CD4-positive, alpha-beta T cell (primary cell): ENCODE measurements around the gene MAP3K5. TPM values are rescaled to one million over a fixed set of nuclear protein-coding genes. Genes with fewer than 3 reads are reported as not detected.

Experiments
- ATAC-seq: fragments of 200-7000 bp; cut with Tn5 transposase; one replicate; pipeline ENCODE4 v1.10.0; 2022; ENCODE audit warnings: mild to moderate bottlenecking; ENCODE audit not compliant: poor library complexity
- CTCF ChIA-PET: fragments of 350-600 bp; sonication (Branson Sonifier 250); formaldehyde crosslinking; loops from one replicate; lab custom pipeline; 2021; ENCODE audit warnings: antibody characterized with exemption, inconsistent platforms; lab: Charles Lee
- POLR2A ChIA-PET: fragments of 350-600 bp; sonication (Branson Sonifier 250); formaldehyde crosslinking; loops from one replicate; lab custom pipeline; 2021; ENCODE audit warnings: antibody characterized with exemption, inconsistent platforms; lab: Charles Lee
- DNase-seq, 14 experiments: peaks; one replicate each; pipeline ENCODE4 v3.0.0-alpha.2; 2013 to 2020; ENCODE audit warnings: mixed read lengths in 2 of 14
- H3K27ac ChIP-seq, 2 donors: one replicate each; pipeline versions ENCODE4 v1.5.1 to v1.7.0; 2013; ENCODE audit warnings: low read length in 2 of 2, low read depth in 1 of 2, mild to moderate bottlenecking in 1 of 2
- H3K27me3 ChIP-seq, 2 experiments: 1 replicate in 1 of 2; 2 replicates in 1 of 2; pipeline versions ENCODE4 v1.6.1 to v1.7.0; 2013; ENCODE audit warnings: low read length in 2 of 2, control low read depth in 1 of 2, mild to moderate bottlenecking in 1 of 2, moderate library complexity in 1 of 2; ENCODE audit not compliant: insufficient read depth in 2 of 2, control insufficient read depth in 1 of 2
- H3K36me3 ChIP-seq: one replicate; pipeline ENCODE4 v1.6.1; 2013; ENCODE audit warnings: low read length, control low read depth; ENCODE audit not compliant: insufficient read depth
- H3K4me1 ChIP-seq: one replicate; pipeline ENCODE4 v1.6.1; 2013; ENCODE audit warnings: low read length, control low read depth; ENCODE audit not compliant: insufficient read depth
- H3K4me3 ChIP-seq: one replicate; pipeline ENCODE4 v1.5.1; 2013; ENCODE audit warnings: mild to moderate bottlenecking, low read length, moderate library complexity
- H3K9me3 ChIP-seq, 2 experiments: 1 replicate in 1 of 2; 2 replicates in 1 of 2; pipeline versions ENCODE4 v1.6.1 to v1.7.0; 2013; ENCODE audit warnings: low read length in 2 of 2, mild to moderate bottlenecking in 2 of 2, control low read depth in 1 of 2, moderate library complexity in 1 of 2; ENCODE audit not compliant: control insufficient read depth in 1 of 2, insufficient read depth in 1 of 2
- H3K27ac Mint-ChIP-seq: one replicate; pipeline ENCODE4 v1.8.0; 2020; ENCODE audit warnings: mixed read lengths
- H3K27me3 Mint-ChIP-seq: one replicate; pipeline ENCODE4 v1.8.0; 2021; ENCODE audit warnings: mixed read lengths
- H3K36me3 Mint-ChIP-seq: one replicate; pipeline ENCODE4 v1.8.0; 2021; ENCODE audit warnings: low read depth, mixed read lengths
- H3K4me1 Mint-ChIP-seq: one replicate; pipeline ENCODE4 v1.8.0; 2021; ENCODE audit warnings: low read depth, mixed read lengths
- H3K4me3 Mint-ChIP-seq: one replicate; pipeline ENCODE4 v1.8.0; 2020; ENCODE audit warnings: mild to moderate bottlenecking, mixed read lengths
- H3K9me3 Mint-ChIP-seq: one replicate; pipeline ENCODE4 v1.8.0; 2020; ENCODE audit warnings: mixed read lengths
- intact Hi-C, 2 experiments: fragments of 100-400 bp; cut with DNase I in 1 of 2; cut with micrococcal nuclease in 1 of 2; formaldehyde crosslinking; loops; one replicate each; pipeline versions ENCODE4 v1.15.1 to v1.9.0; 2023 to 2025; cut with DNase I, micrococcal nuclease
- total RNA-seq, 174 experiments: library from RNA in 2 of 174; stranded (reverse) in 2 of 174; gene quantifications; one replicate each; pipeline ENCODE4 v1.2.3 and lab custom pipeline; 2021 to 2026
- TF ChIP-seq, protein P1 (sequence below): fragments of 200-600 bp; IDR thresholded peaks from one replicate; pipeline ENCODE4 v1.8.0; 2022; ENCODE audit warnings: antibody characterized with exemption, mild to moderate bottlenecking

The MAP3K5 gene
- total RNA-seq, 2 experiments from 2014 or later: 12.9 to 14.1 TPM

DNA sequence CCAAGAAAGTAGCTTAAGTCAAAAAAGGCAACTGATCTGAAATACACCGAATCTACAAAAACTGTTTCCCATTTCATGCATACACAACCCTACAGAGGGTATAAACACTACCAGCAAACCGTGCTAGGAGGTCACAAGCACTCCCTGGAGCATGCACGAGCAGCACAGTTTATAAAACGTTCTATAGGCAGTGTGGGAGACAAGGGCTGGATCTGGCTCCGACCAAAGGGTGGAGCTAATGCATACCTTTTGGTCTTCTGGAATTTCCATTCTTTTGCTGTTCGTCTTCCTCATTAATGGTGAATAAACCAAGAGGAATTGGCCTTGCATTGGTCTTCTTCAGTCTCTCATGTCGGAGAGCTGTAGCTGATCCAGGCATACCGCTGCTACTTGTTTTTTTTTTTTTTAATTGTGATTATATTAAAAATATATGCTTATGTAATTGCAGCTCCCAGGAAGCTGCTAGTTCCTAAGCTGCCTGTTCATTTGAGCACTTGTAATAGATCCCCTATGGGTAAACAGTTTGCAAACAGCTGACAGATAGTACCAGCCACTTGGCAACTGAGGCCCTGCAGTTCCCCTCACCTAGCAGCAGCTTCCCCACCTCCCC is 266.6 kb downstream of the MAP3K5 start:
- TF ChIP-seq, protein P1, sequence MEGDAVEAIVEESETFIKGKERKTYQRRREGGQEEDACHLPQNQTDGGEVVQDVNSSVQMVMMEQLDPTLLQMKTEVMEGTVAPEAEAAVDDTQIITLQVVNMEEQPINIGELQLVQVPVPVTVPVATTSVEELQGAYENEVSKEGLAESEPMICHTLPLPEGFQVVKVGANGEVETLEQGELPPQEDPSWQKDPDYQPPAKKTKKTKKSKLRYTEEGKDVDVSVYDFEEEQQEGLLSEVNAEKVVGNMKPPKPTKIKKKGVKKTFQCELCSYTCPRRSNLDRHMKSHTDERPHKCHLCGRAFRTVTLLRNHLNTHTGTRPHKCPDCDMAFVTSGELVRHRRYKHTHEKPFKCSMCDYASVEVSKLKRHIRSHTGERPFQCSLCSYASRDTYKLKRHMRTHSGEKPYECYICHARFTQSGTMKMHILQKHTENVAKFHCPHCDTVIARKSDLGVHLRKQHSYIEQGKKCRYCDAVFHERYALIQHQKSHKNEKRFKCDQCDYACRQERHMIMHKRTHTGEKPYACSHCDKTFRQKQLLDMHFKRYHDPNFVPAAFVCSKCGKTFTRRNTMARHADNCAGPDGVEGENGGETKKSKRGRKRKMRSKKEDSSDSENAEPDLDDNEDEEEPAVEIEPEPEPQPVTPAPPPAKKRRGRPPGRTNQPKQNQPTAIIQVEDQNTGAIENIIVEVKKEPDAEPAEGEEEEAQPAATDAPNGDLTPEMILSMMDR: no peak
- peaks cover 22% of the 10 kb centered on the region for H3K4me1 Mint-ChIP-seq
- intact Hi-C loops: no loop called here
- ATAC-seq (no peak), DNase-seq (no peak)
- H3K27me3 ChIP-seq: no peaks in the 10 kb centered on the region
- H3K4me1 ChIP-seq: peaks cover 14% of the 10 kb centered on the region
- ChIA-PET CTCF (interaction anchor here (0.7 to 1.0 kb wide), 2 partner anchors 13 to 19 kb away, joined by 3 read pairs; no protein-coding TSS in a partner anchor), POLR2A (interaction anchor here (1.0 kb wide), 1 partner anchor 68 kb away, joined by 4 read pairs; no protein-coding TSS in a partner anchor)
- H3K4me3 Mint-ChIP-seq: peak overlapping the region; percentile 76
- no peaks in the 10 kb centered on the region for H3K36me3 Mint-ChIP-seq
- no peak overlapping the region for H3K4me3 ChIP-seq
- no peaks in the 10 kb centered on the region for H3K9me3 Mint-ChIP-seq
- H3K27me3 Mint-ChIP-seq: peaks cover 3% of the 10 kb centered on the region
- H3K27ac ChIP-seq: no peak overlapping the region
- H3K27ac Mint-ChIP-seq: no peak overlapping the region
- no peaks in the 10 kb centered on the region for H3K9me3 ChIP-seq
- no peaks in the 10 kb centered on the region for H3K36me3 ChIP-seq

DNA sequence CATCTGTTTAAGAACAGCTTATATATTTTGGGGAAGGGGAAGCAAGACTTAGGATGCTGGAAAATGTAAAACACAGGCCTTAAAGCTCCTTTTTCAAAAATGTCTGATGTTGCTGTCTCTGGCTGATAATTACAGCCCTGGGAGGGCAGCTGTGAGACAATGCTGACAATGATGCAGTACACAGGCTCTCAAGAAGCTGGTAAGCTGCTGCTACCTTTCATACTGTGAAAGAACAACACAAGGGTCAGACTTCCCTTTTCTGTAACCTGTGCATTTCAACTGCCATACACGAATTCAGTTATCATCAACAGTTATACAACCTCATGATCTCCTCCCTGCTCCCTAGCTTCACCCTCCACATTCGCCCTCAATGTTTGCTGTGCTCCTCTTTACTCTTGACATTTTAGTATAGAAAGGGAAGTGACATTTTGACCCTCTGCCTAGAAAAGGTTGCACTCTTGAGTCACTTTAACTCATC is 267.3 kb downstream of the MAP3K5 start:
- ChIA-PET CTCF (no interaction called here), POLR2A (no interaction called here)
- Histone ChIP-seq H3K36me3 (no peaks in the 10 kb centered on the region), H3K4me3 (no peak overlapping the region), H3K27me3 (no peaks in the 10 kb centered on the region), H3K4me1 (peaks cover 14% of the 10 kb centered on the region), H3K27ac (no peak overlapping the region), H3K9me3 (no peaks in the 10 kb centered on the region)
- no peak for DNase-seq
- Mint-ChIP-seq H3K4me3 (no peak overlapping the region), H3K27ac (no peak overlapping the region), H3K4me1 (peaks cover 22% of the 10 kb centered on the region), H3K27me3 (peaks cover 3% of the 10 kb centered on the region), H3K9me3 (no peaks in the 10 kb centered on the region), H3K36me3 (no peaks in the 10 kb centered on the region)
- intact Hi-C loops: no loop called here
- ATAC-seq: no peak
- TF ChIP-seq, protein P1: no peak

DNA sequence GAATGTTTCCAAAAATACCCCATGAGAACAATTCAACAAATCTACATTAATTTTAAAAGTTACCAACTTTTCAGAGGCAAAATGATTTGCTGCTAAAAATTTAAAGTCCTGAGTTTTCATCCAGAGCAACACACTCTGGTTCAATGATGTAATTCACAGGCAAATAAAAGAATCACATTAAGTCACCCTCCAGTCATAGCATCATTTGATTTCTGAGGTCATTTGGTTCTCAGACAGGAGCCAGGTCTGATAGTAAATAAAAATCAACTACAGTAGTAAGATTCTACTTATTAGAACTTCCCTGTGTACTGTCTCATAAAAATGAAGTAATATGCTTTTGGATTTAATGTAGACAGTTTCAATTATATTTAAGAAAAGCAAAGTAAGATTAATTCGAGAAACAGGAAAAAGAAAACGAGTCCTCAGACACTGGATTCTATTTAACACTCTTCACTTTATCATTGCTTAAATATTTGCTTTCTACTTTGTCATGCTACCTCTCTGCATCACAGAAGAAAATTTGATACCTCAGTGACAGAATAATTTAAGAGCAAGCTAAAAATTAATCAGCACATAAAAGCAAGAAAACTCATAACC is 267.8 kb downstream of the MAP3K5 start:
- DNase-seq: no peak
- Histone ChIP-seq H3K4me1 (peaks cover 14% of the 10 kb centered on the region), H3K27me3 (no peaks in the 10 kb centered on the region), H3K36me3 (no peaks in the 10 kb centered on the region), H3K9me3 (no peaks in the 10 kb centered on the region), H3K4me3 (no peak overlapping the region), H3K27ac (no peak overlapping the region)
- POLR2A ChIA-PET: no interaction called here
- ATAC-seq: no peak
- TF ChIP-seq, protein P1: no peak
- Mint-ChIP-seq H3K36me3 (no peaks in the 10 kb centered on the region), H3K4me1 (peaks cover 22% of the 10 kb centered on the region), H3K9me3 (no peaks in the 10 kb centered on the region), H3K27ac (no peak overlapping the region), H3K4me3 (no peak overlapping the region), H3K27me3 (peaks cover 3% of the 10 kb centered on the region)
- intact Hi-C loops: no loop called here
- CTCF ChIA-PET: no interaction called here
